Stimulated activated naive CD4-positive, alpha-beta T cell (primary cell): ENCODE data around the gene NOS3.

Experiments
- DNase-seq, 6 experiments: peaks; one replicate each; lab custom pipeline; 2025; lab: John Stamatoyannopoulos, UW

The NOS3 gene

GRCh38 chr7:151059367-151060112, 68.7 kb downstream of the NOS3 start, which contains the start of gene SLC4A2:
Gene SLC4A2 (plus strand): TSS chr7:151059589. CDS start chr7:151061988, 2,399 bp downstream.
- peak; percentile 32 to 68 (median 60) for DNase-seq

GRCh38 chr7:151060113-151060415, 69.2 kb downstream of the NOS3 start:
- DNase-seq, result no peak

GRCh38 chr7:151060416-151061212, 69.8 kb downstream of the NOS3 start:
- no peak for DNase-seq

- DNase-seq, result no peak
These were observed 70.6 kb downstream of the NOS3 start for GRCh38 chr7:151061213-151062110.

GRCh38 chr7:151062111-151062398, 71.2 kb downstream of the NOS3 start:
- no peak for DNase-seq

- no peak for DNase-seq
These were observed 71.8 kb downstream of the NOS3 start for GRCh38 chr7:151062399-151063211.

GRCh38 chr7:151063212-151063561, 72.4 kb downstream of the NOS3 start:
- no peak for DNase-seq
